Lower leg skin (tissue), 4 donors: ENCODE results near the gene KHDC4. TPM values are rescaled to one million over a fixed set of nuclear protein-coding genes. Genes with fewer than 3 reads are reported as not detected.
A peak's percentile ranks its signal among the peaks of the same experiment; 100 is the strongest.
"Not testable (repeated sequence)": the region's sequence is repeated elsewhere in the genome, so short reads cannot be mapped to it uniquely, and the experiment has no call there.

ENCODE experiments used
- DNase-seq, 2 donors: peaks; one replicate each; pipeline ENCODE4 v3.0.0-alpha.2; 2019; ENCODE audit warnings: low spot score in 2 of 2
- H3K4me3 ChIP-seq: fragments of 200-600 bp; sonication (generic); 2 replicates; pipeline ENCODE4 v1.5.1; 2017; ENCODE audit warnings: mild to moderate bottlenecking, low read depth; ENCODE audit not compliant: poor library complexity, severe bottlenecking
- CTCF ChIP-seq, 3 donors: fragments of 450-650 bp; IDR thresholded peaks; one replicate each; pipeline ENCODE4 v1.5.1; 2016; ENCODE audit warnings: antibody characterized with exemption in 3 of 3, mild to moderate bottlenecking in 3 of 3, moderate library complexity in 2 of 3
- POLR2A ChIP-seq, 2 donors: fragments of 450-650 bp; IDR thresholded peaks; one replicate each; pipeline ENCODE4 v1.6.1; 2016 to 2017; ENCODE audit warnings: antibody characterized with exemption in 2 of 2, mild to moderate bottlenecking in 1 of 2, moderate library complexity in 1 of 2
- WGBS, 2 donors: methylation state at CpG; one replicate each; pipeline ENCODE4 v1.1.5; 2018; 5-methylcytosine and 5-hydroxymethylcytosine counted together
- intact Hi-C: fragments of 100-400 bp; cut with DNase I; formaldehyde crosslinking; loops from one replicate; pipeline ENCODE4 v1.15.0; 2023; ENCODE audit warnings: low total_unique reads
- total RNA-seq, 4 donors: library from RNA; depleted of rRNA; stranded (reverse); fragments of >200 nt; gene quantifications; one replicate each; pipeline ENCODE4 v1.1.0, GENCODE V29; 2016

The KHDC4 gene
- total RNA-seq, 4 donors from 2014 or later: 32.7 to 96.0 (median 45.5) TPM

- H3K4me3 ChIP-seq: no peak overlapping the region
Measured at GRCh38 chr1:155932081-155932480, 2.1 kb downstream of the KHDC4 start.

DNA sequence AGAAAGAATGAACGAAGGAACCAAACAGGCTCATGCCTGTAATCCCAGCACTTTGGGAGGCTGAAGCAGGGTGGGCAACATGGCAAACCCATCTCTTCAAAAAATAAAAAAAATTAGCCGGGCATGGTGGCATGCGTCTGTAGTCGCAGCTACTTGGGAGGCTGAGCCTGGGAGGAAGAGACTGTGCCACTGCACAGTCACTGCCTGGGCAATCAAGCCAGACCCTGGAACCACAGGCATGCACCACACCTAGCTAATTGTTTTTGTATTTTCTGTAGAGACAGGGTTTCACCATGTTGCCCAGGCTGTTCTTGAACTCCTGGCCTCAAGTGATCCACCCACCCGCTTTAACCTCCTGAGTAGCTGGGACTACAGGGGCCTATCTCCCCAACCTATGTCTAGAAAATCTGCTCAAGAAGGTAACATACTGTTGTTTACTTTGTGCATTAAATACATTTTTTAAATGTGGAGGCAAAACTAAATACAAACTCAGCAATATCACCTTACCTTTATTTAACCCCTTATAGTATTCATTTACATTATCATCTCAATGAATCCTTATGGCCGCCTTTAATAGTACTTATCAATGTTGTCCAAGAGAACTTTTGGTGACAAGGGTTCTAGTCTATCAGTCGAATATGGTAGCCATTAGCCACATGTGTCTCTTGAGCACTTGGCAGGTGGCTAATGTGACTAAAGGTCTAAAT lies 2.7 kb downstream of the KHDC4 start:
- TF ChIP-seq CTCF (IDR thresholded peaks at IDR 0.05): no peak
- no peak for TF ChIP-seq POLR2A (IDR thresholded peaks at IDR 0.05)
- no peak overlapping the region for H3K4me3 ChIP-seq
- peak in 1 of 2 donors; percentile 80 for DNase-seq
- intact Hi-C loops: no loop called here
- 60 to 63% methylated on average over 7 of the region's 7 CpGs for WGBS, 2 donors

More at GRCh38 chr1:155932081-155932480, 2.1 kb downstream of the KHDC4 start:
- no peak for TF ChIP-seq CTCF (IDR thresholded peaks at IDR 0.05)
- no peak for TF ChIP-seq POLR2A (IDR thresholded peaks at IDR 0.05)
- 24 to 50% methylated on average over 1 of the region's 1 CpG for WGBS, 2 donors
- intact Hi-C loops: no loop called here
- no peak for DNase-seq

- DNase-seq: peak in 1 of 2 donors; percentile 65
- intact Hi-C loops, H3K4me3 ChIP-seq: not testable (repeated sequence)
- 72 to 77% methylated on average over 10 of the region's 10 CpGs for WGBS, 2 donors
Measured at GRCh38 chr1:155930725-155931124, 3.5 kb downstream of the KHDC4 start.

GRCh38 chr1:155929057-155929456 lies 5.2 kb downstream of the KHDC4 start:
- intact Hi-C loops: no loop called here
- 51 to 58% methylated on average over 5 of the region's 5 CpGs for WGBS, 2 donors
- no peak overlapping the region for H3K4me3 ChIP-seq
- DNase-seq: no peak
- no peak for TF ChIP-seq CTCF (IDR thresholded peaks at IDR 0.05)
- no peak for TF ChIP-seq POLR2A (IDR thresholded peaks at IDR 0.05)

- TF ChIP-seq CTCF (IDR thresholded peaks at IDR 0.05) (no peak), POLR2A (IDR thresholded peaks at IDR 0.05) (no peak)
- no peak overlapping the region for H3K4me3 ChIP-seq
- DNase-seq: no peak
- intact Hi-C loops: no loop called here
- WGBS, 2 donors: 94 to 100% methylated on average over 2 of the region's 2 CpGs
Measured at GRCh38 chr1:155925506-155925905, 8.7 kb downstream of the KHDC4 start.

DNA sequence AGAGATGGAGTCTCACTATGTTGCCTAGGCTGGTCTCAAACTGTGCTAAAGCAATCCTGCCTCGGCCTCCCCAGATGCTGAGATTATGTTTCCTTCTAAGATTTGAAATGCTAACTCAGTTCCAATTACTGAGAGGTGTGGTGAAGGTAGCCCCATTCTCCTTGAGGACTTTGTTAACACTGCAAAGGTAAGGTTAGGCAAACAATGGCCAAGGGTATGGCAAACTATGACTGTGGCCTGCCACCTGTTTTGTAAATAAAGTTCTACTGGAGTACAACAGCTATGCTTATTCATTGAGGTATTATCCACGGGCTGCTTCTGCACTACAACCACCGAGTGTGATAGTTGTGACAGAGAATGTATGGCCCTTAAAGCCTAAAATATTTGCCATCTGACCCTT lies 13.5 kb downstream of the KHDC4 start:
- intact Hi-C loops: no loop called here
- TF ChIP-seq CTCF (IDR thresholded peaks at IDR 0.05): no peak
- no peak for TF ChIP-seq POLR2A (IDR thresholded peaks at IDR 0.05)
- H3K4me3 ChIP-seq: no peak overlapping the region
- no peak for DNase-seq
- 90 to 100% methylated on average over 3 of the region's 3 CpGs for whole genome bisulfite sequencing, 2 donors
